Stimulated activated CD4-positive, alpha-beta T cell treated with anti-CD3 and anti-CD28 coated beads, Interleukin-12 subunit alpha, Interleukin-12 subunit beta, amount 100 ng/mL, for 24 hours (primary cell): ENCODE data around the gene PLCH2.

ENCODE experiments used
- DNase-seq, 2 experiments: peaks; one replicate each; pipeline ENCODE4 v3.0.0-alpha.2; 2020; ENCODE audit warnings: low read depth in 2 of 2

The PLCH2 gene

GRCh38 chr1:2498648-2499047 is 22.6 kb downstream of the PLCH2 start:
- DNase-seq, result no peak

GRCh38 chr1:2499260-2499659 is 23.2 kb downstream of the PLCH2 start:
- no peak for DNase-seq

- DNase-seq, result no peak
Measured at GRCh38 chr1:2499986-2500596, 24.0 kb downstream of the PLCH2 start.

DNA sequence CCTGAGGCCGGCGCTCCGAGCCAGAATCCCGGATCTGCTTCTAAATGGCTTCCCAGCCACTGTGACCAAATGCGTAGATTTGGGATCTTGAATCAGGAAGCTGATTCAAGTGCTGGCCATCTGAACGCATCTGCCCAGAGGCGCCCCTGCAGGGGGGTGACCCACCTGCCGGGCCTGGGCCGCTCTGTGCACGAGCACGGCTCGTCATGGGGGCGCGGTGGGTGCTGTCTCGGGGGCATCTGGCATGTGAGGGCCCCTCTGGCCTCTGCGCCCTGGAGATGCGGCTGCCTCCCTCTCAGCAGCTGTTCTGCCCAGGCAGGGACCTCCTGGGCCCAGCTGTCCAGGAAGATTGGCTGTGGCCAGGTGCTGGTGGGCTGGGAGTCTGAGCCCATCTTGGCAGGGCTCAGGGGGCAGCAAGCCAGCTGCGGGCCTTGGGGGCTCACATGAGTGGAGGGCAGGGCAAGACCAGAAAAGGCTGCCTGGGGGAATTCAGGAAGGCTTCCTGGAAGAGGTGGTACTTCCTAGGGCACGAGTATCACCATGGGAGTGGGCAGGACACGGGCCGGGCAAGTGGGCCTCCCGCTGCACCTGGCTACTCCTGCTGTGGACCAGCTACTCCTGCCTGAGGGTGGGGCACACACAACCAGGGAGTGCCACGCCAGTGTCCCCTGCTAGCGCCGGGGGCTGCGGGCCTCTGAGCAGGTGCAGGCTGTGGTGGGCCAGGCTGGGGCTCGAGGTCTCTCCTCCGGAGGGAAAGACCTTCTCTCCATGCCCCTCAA is 25.1 kb downstream of the PLCH2 start:
- no peak for DNase-seq

DNA sequence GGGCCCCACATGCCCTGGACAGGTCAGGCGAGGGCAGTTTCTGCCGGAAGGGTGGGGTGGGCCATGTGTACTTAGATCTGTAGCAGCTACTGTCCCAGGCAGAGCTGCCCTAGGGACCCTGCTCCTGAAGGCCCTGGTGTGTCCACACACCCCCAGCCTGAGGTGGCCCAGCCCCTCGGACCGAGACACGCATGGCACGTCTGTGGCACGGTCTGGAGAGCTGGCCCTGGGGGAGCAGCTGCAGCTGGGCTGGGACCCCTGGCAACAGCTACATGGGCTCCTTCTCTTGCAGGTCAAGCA is 25.7 kb downstream of the PLCH2 start:
- DNase-seq, result no peak

GRCh38 chr1:2502210-2502609 is 26.1 kb downstream of the PLCH2 start:
- DNase-seq, result no peak

GRCh38 chr1:2502661-2503553 is 26.8 kb downstream of the PLCH2 start:
- no peak for DNase-seq

DNA sequence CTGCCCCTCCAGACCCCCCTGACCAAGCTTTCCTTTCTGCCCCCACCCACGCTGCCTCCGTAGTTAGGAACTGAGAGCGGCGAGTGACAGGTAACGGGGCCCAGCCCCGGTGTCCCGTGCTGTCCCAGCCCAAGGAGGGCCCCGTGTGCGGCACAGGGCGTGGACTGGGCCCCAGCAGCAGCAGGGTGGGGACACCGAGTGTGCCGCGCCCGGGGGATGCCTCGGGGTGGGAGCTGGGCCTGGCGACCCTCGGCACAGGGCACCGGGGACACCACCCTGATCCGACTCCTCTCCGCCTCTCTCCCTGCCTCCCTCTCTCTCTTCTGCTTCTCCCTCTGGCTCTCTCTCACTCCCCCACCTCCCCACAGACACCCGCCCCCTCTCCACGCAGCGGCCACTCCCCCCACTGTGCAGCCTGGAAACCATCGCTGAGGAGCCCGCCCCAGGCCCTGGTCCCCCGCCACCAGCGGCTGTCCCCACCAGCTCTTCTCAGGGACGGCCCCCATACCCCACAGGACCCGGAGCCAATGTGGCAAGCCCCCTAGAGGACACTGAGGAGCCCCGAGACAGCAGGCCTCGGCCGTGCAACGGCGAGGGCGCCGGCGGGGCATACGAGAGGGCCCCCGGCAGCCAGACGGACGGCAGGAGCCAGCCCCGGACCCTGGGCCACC is 27.6 kb downstream of the PLCH2 start:
- no peak for DNase-seq

GRCh38 chr1:2504225-2504948 is 28.3 kb downstream of the PLCH2 start:
- DNase-seq, result no peak

DNA sequence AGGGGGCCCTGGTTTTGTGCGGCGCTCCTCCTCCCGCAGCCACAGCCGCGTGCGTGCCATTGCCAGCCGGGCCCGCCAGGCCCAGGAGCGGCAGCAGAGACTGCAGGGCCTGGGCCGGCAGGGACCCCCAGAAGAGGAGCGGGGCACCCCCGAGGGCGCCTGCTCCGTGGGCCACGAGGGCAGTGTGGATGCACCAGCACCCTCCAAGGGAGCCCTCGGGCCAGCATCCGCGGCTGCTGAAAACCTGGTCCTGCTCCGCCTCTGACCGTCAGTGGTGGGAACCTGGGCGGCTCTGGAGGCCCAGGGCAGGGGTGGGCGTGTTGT is 28.8 kb downstream of the PLCH2 start:
- no peak for DNase-seq

- no peak for DNase-seq
Measured at GRCh38 chr1:2505461-2505994, 29.4 kb downstream of the PLCH2 start.

- DNase-seq, result no peak
Measured at GRCh38 chr1:2506007-2506860, 30.1 kb downstream of the PLCH2 start.

- DNase-seq, result no peak
Measured at GRCh38 chr1:2506901-2507565, 30.9 kb downstream of the PLCH2 start.

DNA sequence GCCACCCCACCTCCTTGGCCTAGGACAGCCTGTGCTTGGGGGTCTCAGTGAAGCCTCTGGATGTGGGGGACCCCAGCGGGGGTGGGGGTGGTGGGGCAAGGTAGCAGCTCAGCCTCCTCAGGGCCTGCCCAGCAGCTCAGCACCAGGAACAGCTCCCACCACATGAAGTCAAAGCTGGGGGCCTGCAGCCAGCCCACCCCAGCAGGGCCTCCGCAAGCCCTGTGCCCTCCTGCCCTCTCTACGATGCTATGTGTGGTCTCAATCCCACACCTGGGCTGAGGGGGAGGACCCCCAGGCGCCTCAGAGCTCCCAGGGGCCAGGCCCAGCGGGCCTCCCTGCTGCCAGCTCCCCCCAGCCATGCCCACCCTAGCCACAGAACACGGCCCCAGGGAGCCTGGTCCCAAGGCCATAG is 31.7 kb downstream of the PLCH2 start:
- DNase-seq, result no peak

DNA sequence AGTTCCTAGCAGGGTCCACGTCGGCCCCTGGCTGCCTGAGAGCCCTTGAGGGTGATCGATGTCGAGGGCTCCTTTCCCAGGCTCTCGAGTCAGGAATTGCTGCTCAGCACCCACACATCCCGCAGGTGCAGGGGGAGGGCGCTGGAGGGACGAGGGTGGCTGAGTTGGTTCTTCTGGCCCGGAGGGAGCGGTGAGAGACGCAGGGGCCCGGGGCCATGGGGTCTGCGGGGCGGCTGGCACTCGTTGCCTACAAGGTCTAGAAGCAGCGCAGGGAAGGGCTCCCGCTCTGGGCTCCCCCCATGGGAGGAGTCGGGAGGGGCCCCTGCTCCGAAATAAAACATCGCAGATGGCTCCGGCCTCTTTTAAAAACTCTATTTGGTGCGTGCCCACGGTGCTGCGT is 32.1 kb downstream of the PLCH2 start:
- no peak for DNase-seq

- no peak for DNase-seq
Measured at GRCh38 chr1:2508751-2509150, 32.7 kb downstream of the PLCH2 start.

- DNase-seq, result no peak
Measured at GRCh38 chr1:2509589-2509988, 33.5 kb downstream of the PLCH2 start.

DNA sequence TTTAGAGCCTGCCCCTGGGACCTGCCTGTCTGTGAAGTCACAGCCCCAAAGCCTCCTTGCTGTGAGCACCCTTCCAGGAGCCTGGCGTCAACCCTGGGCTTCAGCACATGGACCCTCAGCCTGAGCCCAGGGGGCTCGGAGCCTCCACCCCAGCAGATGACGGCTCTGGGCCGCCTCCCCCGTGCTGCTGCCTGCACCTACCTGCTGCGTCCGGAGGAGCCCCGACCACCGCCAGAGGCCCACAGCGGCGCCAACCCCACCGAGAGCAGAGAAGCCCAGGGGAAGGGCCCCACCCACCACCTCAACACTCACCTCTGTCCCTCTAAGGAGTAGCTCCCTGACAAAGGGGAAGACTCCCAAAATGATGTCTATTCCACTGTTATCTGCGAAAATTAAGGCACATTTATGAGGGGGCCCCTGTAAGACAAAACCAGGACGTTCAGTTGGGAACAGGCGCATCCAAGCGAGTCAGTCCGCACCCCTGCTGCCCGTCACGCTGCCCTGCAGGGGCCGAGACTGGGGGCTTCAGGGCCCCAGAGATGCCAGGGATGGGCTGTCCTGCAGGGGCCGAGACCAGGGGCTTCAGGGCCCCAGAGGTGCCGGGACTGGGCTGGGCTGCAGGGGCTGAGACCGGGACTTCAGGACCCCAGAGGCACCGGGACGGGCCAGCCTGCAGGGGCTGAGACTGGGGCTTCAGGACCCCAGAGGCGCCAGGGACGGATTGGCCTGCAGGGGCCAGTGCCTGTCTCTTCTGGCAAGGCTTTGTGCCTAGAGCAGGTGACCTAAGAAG is 34.5 kb downstream of the PLCH2 start:
- no peak for DNase-seq

GRCh38 chr1:2512862-2513421 is 36.9 kb downstream of the PLCH2 start:
- no peak for DNase-seq
